Activated naive CD4-positive, alpha-beta T cell treated with anti-CD3 and anti-CD28 coated beads for 36 hours (primary cell): ENCODE measurements around the gene FGF14. TPM values are rescaled to one million over a fixed set of nuclear protein-coding genes. Genes with fewer than 3 reads are reported as not detected.
"Not testable (repeated sequence)": the region's sequence is repeated elsewhere in the genome, so short reads cannot be mapped to it uniquely, and the experiment has no call there.

ENCODE experiments used
- CTCF ChIA-PET: fragments of 350-600 bp; sonication (Branson Sonifier 250); formaldehyde crosslinking; loops from one replicate; lab custom pipeline; 2021; ENCODE audit warnings: antibody characterized with exemption; lab: Charles Lee
- DNase-seq: peaks from one replicate; pipeline ENCODE4 v3.0.0-alpha.2; 2020
- H3K27ac Mint-ChIP-seq: one replicate; pipeline ENCODE4 v1.8.0; 2021; ENCODE audit warnings: mild to moderate bottlenecking, mixed read lengths
- H3K27me3 Mint-ChIP-seq: one replicate; pipeline ENCODE4 v1.8.0; 2021; ENCODE audit warnings: low read depth, mixed read lengths
- H3K36me3 Mint-ChIP-seq: one replicate; pipeline ENCODE4 v1.8.0; 2021; ENCODE audit warnings: low read depth, mixed read lengths
- H3K4me1 Mint-ChIP-seq: one replicate; pipeline ENCODE4 v1.8.0; 2021; ENCODE audit warnings: low read depth, mixed read lengths
- H3K4me3 Mint-ChIP-seq: one replicate; pipeline ENCODE4 v1.8.0; 2021; ENCODE audit warnings: mild to moderate bottlenecking, moderate library complexity, mixed read lengths
- H3K9me3 Mint-ChIP-seq: one replicate; pipeline ENCODE4 v1.8.0; 2021; ENCODE audit warnings: mixed read lengths
- intact Hi-C: fragments of 100-400 bp; cut with micrococcal nuclease; formaldehyde crosslinking; loops from one replicate; pipeline ENCODE4 v1.15.1; 2023
- total RNA-seq, 2 experiments: library from RNA; stranded (reverse); gene quantifications; one replicate each; pipeline ENCODE4 v1.2.3, GENCODE V29; 2021

The FGF14 gene
- total RNA-seq, 2 experiments from 2014 or later: not detected

- DNase-seq: no peak
- no peak overlapping the region for H3K27ac Mint-ChIP-seq
- no peaks in the 10 kb centered on the region for H3K36me3 Mint-ChIP-seq
- CTCF ChIA-PET: no interaction called here
- intact Hi-C loops: no loop called here
- peaks cover 10% of the 10 kb centered on the region for H3K27me3 Mint-ChIP-seq
- no peaks in the 10 kb centered on the region for H3K9me3 Mint-ChIP-seq
- H3K4me1 Mint-ChIP-seq: no peaks in the 10 kb centered on the region
- no peak overlapping the region for H3K4me3 Mint-ChIP-seq
Measured at GRCh38 chr13:101875091-101875490, 526.8 kb downstream of the FGF14 start.

GRCh38 chr13:101869553-101869952 lies 532.3 kb downstream of the FGF14 start:
- H3K36me3 Mint-ChIP-seq: no peaks in the 10 kb centered on the region

GRCh38 chr13:101868585-101869469 lies 533.0 kb downstream of the FGF14 start:
- H3K27me3 Mint-ChIP-seq: peaks cover 4% of the 10 kb centered on the region
- no peaks in the 10 kb centered on the region for H3K4me1 Mint-ChIP-seq
- intact Hi-C loops: no loop called here
- no peaks in the 10 kb centered on the region for H3K9me3 Mint-ChIP-seq
- no peak for DNase-seq
- no peak overlapping the region for H3K27ac Mint-ChIP-seq
- no peak overlapping the region for H3K4me3 Mint-ChIP-seq
- CTCF ChIA-PET: no interaction called here
- no peaks in the 10 kb centered on the region for H3K36me3 Mint-ChIP-seq

More at GRCh38 chr13:101869553-101869952, 532.3 kb downstream of the FGF14 start:
- intact Hi-C loops: no loop called here
- H3K27me3 Mint-ChIP-seq: peaks cover 4% of the 10 kb centered on the region
- H3K9me3 Mint-ChIP-seq: no peaks in the 10 kb centered on the region
- H3K4me1 Mint-ChIP-seq: no peaks in the 10 kb centered on the region
- no peak overlapping the region for H3K27ac Mint-ChIP-seq
- CTCF ChIA-PET: no interaction called here
- no peak for DNase-seq
- no peak overlapping the region for H3K4me3 Mint-ChIP-seq

- intact Hi-C loops: no loop called here
- no peak overlapping the region for H3K27ac Mint-ChIP-seq
- CTCF ChIA-PET: no interaction called here
- H3K4me3 Mint-ChIP-seq: no peak overlapping the region
- no peaks in the 10 kb centered on the region for H3K36me3 Mint-ChIP-seq
- no peak for DNase-seq
- no peaks in the 10 kb centered on the region for H3K4me1 Mint-ChIP-seq
- no peaks in the 10 kb centered on the region for H3K9me3 Mint-ChIP-seq
- peaks cover 2% of the 10 kb centered on the region for H3K27me3 Mint-ChIP-seq
Measured at GRCh38 chr13:101866889-101867581, 534.8 kb downstream of the FGF14 start.

GRCh38 chr13:101858860-101859259 lies 543.0 kb downstream of the FGF14 start:
- no peak for DNase-seq
- intact Hi-C loops: no loop called here
- peaks cover 2% of the 10 kb centered on the region for H3K27me3 Mint-ChIP-seq
- H3K36me3 Mint-ChIP-seq: no peaks in the 10 kb centered on the region
- H3K4me3 Mint-ChIP-seq: no peak overlapping the region
- H3K4me1 Mint-ChIP-seq: no peaks in the 10 kb centered on the region
- CTCF ChIA-PET: no interaction called here
- H3K9me3 Mint-ChIP-seq: no peaks in the 10 kb centered on the region
- no peak overlapping the region for H3K27ac Mint-ChIP-seq

- Mint-ChIP-seq H3K36me3 (no peaks in the 10 kb centered on the region), H3K27ac (no peak overlapping the region), H3K4me1 (no peaks in the 10 kb centered on the region), H3K4me3 (no peak overlapping the region), H3K9me3 (no peaks in the 10 kb centered on the region), H3K27me3 (peaks cover 5% of the 10 kb centered on the region)
- CTCF ChIA-PET: interaction anchor here (0.7 kb wide), 1 partner anchor 1397 kb away, joined by 3 read pairs; no protein-coding TSS in a partner anchor
- intact Hi-C loops: no loop called here
- DNase-seq: no peak
Measured at GRCh38 chr13:101846701-101847100, 555.1 kb downstream of the FGF14 start.

GRCh38 chr13:101846249-101846648 lies 555.6 kb downstream of the FGF14 start:
- CTCF ChIA-PET: interaction anchor here (0.7 kb wide), 1 partner anchor 1397 kb away, joined by 3 read pairs; no protein-coding TSS in a partner anchor
- H3K27ac Mint-ChIP-seq: no peak overlapping the region
- H3K4me3 Mint-ChIP-seq: no peak overlapping the region
- H3K27me3 Mint-ChIP-seq: peaks cover 5% of the 10 kb centered on the region
- no peaks in the 10 kb centered on the region for H3K9me3 Mint-ChIP-seq
- DNase-seq: no peak
- no peaks in the 10 kb centered on the region for H3K4me1 Mint-ChIP-seq
- intact Hi-C loops: no loop called here
- no peaks in the 10 kb centered on the region for H3K36me3 Mint-ChIP-seq

GRCh38 chr13:101845245-101846020 lies 556.4 kb downstream of the FGF14 start:
- CTCF ChIA-PET: no interaction called here
- peaks cover 5% of the 10 kb centered on the region for H3K27me3 Mint-ChIP-seq
- intact Hi-C loops: no loop called here
- H3K36me3 Mint-ChIP-seq: no peaks in the 10 kb centered on the region
- no peak overlapping the region for H3K4me3 Mint-ChIP-seq
- no peak for DNase-seq
- no peak overlapping the region for H3K27ac Mint-ChIP-seq
- H3K9me3 Mint-ChIP-seq: no peaks in the 10 kb centered on the region
- no peaks in the 10 kb centered on the region for H3K4me1 Mint-ChIP-seq

GRCh38 chr13:101841698-101842097 lies 560.1 kb downstream of the FGF14 start:
- DNase-seq: no peak
- no peaks in the 10 kb centered on the region for H3K4me1 Mint-ChIP-seq
- peaks cover 5% of the 10 kb centered on the region for H3K27me3 Mint-ChIP-seq
- no peaks in the 10 kb centered on the region for H3K36me3 Mint-ChIP-seq
- no peak overlapping the region for H3K4me3 Mint-ChIP-seq
- H3K9me3 Mint-ChIP-seq: no peaks in the 10 kb centered on the region
- no peak overlapping the region for H3K27ac Mint-ChIP-seq
- intact Hi-C loops: no loop called here
- CTCF ChIA-PET: no interaction called here

- CTCF ChIA-PET: no interaction called here
- intact Hi-C loops: no loop called here
- Mint-ChIP-seq H3K4me1 (no peaks in the 10 kb centered on the region), H3K36me3 (no peaks in the 10 kb centered on the region), H3K9me3 (no peaks in the 10 kb centered on the region), H3K4me3 (no peak overlapping the region), H3K27ac (no peak overlapping the region), H3K27me3 (peaks cover 4% of the 10 kb centered on the region)
- no peak for DNase-seq
Measured at GRCh38 chr13:101838323-101838722, 563.5 kb downstream of the FGF14 start.

GRCh38 chr13:101837778-101838177 lies 564.1 kb downstream of the FGF14 start:
- H3K9me3 Mint-ChIP-seq, H3K27me3 Mint-ChIP-seq, intact Hi-C loops, CTCF ChIA-PET, H3K4me3 Mint-ChIP-seq, DNase-seq, H3K36me3 Mint-ChIP-seq, H3K4me1 Mint-ChIP-seq, H3K27ac Mint-ChIP-seq: not testable (repeated sequence)

- DNase-seq: no peak
- CTCF ChIA-PET: interaction anchor here (0.6 kb wide), 1 partner anchor 787 kb away, joined by 4 read pairs; no protein-coding TSS in a partner anchor
- intact Hi-C loops: no loop called here
- H3K36me3 Mint-ChIP-seq: no peaks in the 10 kb centered on the region
- no peak overlapping the region for H3K4me3 Mint-ChIP-seq
- H3K9me3 Mint-ChIP-seq: no peaks in the 10 kb centered on the region
- no peak overlapping the region for H3K27ac Mint-ChIP-seq
- peaks cover 4% of the 10 kb centered on the region for H3K27me3 Mint-ChIP-seq
- H3K4me1 Mint-ChIP-seq: no peaks in the 10 kb centered on the region
Measured at GRCh38 chr13:101837288-101837687, 564.6 kb downstream of the FGF14 start.
